ENCODE results near the gene AIM2. TPM values are rescaled to one million over a fixed set of nuclear protein-coding genes. Genes with fewer than 3 reads are reported as not detected.

AIM2 gene
- total and polyA plus RNA-seq, 10 of the 15 experiments (the other 5 are each of a cell fraction or from before 2014, with no cell fraction given), result 7.9 to 35.7 (median 12.8) TPM

GRCh38 chr1:159077120-159077961 is 775 bp upstream of the AIM2 start (continued):
- TF ChIP-seq PML (IDR thresholded peaks at IDR 0.05; ENCODE audit: low read length) (peak; percentile 90), TAF1 (IDR thresholded peaks at IDR 0.05; ENCODE audit: borderline replicate concordance, low read depth, low read length) (peak; percentile 47; the same call in 1 of the 2 replicates), KAT2A (conservative IDR thresholded peaks at IDR 0.05; ENCODE audit: control insufficient read depth, low read depth, low read length) (no peak), MEF2B (IDR thresholded peaks at IDR 0.05; ENCODE audit: partially characterized antibody, poor library complexity, severe bottlenecking) (peak; percentile 80), YY1 (IDR thresholded peaks at IDR 0.05; ENCODE audit: low read depth, low read length) (peak; percentile 99)
- TF ChIP-seq, protein P1, sequence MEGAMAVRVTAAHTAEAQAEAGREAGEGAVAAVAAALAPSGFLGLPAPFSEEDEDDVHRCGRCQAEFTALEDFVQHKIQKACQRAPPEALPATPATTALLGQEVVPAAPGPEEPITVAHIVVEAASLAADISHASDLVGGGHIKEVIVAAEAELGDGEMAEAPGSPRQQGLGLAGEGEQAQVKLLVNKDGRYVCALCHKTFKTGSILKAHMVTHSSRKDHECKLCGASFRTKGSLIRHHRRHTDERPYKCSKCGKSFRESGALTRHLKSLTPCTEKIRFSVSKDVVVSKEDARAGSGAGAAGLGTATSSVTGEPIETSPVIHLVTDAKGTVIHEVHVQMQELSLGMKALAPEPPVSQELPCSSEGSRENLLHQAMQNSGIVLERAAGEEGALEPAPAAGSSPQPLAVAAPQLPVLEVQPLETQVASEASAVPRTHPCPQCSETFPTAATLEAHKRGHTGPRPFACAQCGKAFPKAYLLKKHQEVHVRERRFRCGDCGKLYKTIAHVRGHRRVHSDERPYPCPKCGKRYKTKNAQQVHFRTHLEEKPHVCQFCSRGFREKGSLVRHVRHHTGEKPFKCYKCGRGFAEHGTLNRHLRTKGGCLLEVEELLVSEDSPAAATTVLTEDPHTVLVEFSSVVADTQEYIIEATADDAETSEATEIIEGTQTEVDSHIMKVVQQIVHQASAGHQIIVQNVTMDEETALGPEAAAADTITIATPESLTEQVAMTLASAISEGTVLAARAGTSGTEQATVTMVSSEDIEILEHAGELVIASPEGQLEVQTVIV (IDR thresholded peaks at IDR 0.05; ENCODE audit: borderline replicate concordance, partially characterized antibody), result no peak
- TF ChIP-seq, protein P2, sequence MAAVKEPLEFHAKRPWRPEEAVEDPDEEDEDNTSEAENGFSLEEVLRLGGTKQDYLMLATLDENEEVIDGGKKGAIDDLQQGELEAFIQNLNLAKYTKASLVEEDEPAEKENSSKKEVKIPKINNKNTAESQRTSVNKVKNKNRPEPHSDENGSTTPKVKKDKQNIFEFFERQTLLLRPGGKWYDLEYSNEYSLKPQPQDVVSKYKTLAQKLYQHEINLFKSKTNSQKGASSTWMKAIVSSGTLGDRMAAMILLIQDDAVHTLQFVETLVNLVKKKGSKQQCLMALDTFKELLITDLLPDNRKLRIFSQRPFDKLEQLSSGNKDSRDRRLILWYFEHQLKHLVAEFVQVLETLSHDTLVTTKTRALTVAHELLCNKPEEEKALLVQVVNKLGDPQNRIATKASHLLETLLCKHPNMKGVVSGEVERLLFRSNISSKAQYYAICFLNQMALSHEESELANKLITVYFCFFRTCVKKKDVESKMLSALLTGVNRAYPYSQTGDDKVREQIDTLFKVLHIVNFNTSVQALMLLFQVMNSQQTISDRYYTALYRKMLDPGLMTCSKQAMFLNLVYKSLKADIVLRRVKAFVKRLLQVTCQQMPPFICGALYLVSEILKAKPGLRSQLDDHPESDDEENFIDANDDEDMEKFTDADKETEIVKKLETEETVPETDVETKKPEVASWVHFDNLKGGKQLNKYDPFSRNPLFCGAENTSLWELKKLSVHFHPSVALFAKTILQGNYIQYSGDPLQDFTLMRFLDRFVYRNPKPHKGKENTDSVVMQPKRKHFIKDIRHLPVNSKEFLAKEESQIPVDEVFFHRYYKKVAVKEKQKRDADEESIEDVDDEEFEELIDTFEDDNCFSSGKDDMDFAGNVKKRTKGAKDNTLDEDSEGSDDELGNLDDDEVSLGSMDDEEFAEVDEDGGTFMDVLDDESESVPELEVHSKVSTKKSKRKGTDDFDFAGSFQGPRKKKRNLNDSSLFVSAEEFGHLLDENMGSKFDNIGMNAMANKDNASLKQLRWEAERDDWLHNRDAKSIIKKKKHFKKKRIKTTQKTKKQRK (IDR thresholded peaks at IDR 0.05; ENCODE audit: low read depth, low read length), result no peak

Data from GM12878 (cell line).